ENCODE measurements around the gene EIF4B.
A peak's percentile ranks its signal among the peaks of the same experiment; 100 is the strongest.

The EIF4B gene

DNA sequence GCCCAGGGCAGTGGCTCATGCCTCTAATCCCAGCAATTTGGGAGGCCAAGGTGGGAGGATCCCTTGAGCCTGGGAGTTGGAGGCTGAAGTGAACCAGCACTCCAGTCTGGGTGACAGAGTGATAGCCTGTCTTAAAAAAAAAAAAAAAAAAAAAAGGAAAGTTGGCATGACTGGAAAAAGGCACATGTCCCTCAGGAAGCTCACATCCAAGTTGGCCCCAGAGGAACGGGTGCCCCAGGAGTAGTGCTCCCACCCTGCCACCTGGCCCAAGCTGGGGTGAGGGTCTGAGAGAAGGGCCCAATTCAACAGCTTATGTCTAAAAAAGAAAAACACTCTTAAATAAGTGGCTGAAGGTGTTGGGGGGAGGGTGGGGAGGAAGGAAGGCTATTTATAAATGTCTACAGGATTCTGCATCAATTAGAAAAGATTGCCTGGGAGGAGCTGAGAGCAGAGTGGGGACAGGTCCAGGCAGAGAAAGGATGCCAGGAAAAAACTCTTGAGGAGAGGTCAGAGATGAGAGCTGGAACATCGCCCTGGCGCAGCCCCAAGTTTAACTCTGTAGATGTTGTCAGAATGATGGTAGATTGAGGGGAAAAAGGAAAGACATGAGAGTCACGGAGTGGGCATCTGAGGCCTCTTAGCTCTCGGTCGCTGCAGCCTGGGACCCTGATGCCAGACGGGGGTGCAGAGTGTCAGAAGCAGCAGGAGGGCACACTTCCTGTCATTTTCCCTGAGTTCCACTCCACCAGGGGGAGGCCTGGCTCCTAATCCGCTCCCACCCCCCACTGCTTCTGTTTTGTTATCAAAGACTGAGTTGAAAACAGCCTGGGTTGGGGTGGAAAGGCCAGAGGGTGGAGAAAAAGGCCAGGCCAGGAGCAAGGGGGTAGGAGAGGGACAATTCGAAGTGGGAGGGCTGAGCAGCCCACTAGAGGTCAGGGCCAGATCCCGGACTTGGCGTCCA lies 65.6 kb downstream of the EIF4B start:
- DNase-seq, result no peak

DNA sequence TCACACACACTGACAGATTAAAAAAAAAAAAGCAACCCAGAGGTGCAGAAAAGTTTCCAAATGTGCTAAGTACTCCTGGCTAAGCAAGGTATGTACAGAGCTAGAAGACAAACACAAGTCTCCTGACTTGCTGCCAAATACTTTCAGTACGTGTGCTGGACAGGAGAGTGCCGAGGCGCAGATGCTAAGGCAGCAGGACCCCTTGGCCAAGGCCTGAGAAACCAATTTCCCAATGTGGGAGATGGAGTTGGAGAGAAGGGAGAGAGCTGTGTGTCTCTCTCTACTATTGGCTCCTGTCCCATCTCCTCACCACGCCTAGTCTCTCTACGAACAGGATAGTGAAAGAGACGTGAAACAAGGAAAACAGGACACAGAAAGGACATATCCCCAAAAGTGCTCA lies 67.6 kb downstream of the EIF4B start:
- DNase-seq, result no peak

DNA sequence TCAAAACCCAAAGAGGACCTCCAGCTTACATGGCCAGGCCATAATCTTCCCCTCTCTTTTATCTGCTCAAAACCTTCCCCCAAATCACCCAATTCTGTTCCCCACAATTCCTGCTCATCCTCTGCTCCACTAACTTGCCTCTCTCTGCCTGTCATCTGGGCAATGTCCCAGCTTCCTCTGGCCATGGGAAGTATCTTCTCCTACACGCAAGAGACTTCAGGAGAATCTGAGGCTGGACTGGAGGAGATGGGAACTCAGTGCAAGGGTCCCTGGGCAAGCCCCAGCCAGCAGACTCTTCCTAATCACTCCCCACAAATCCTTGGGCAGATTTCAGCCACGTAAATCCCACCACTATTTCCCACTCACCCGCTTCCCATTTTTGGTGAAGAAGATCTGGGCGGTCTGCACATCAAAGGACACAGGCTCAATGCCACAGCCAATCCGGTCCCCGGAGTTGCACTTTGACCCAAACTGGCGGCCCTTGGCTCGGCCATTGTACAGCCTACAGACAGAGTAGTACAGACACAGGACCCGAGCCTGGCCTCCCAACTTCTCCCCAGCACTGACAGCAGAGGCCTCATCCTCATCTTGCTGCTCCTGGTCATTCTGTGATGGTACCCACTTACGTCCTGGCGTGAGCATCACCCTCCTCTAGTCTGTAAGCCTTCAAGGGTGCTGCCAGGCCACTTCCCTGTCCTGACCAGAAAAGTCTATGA lies 68.2 kb downstream of the EIF4B start:
- DNase-seq, result no peak

DNA sequence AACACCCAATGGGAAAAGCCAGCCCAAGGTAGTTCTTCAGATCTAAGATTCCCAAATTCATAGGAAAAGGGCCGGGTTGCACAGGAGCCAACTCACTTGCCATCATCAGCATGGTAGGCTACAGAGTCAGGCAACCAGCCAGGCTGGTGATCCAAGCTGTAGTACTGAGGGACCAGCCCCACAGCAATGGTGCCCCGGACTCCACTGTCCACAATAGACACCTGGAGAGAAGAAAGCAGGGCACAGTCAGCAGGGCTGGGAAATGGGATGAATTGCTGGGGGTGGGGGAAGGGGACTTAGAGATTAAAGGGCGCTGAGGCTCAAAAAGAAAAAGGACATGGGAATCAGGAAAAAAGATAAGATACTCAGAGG lies 68.7 kb downstream of the EIF4B start:
- DNase-seq, result no peak

DNA sequence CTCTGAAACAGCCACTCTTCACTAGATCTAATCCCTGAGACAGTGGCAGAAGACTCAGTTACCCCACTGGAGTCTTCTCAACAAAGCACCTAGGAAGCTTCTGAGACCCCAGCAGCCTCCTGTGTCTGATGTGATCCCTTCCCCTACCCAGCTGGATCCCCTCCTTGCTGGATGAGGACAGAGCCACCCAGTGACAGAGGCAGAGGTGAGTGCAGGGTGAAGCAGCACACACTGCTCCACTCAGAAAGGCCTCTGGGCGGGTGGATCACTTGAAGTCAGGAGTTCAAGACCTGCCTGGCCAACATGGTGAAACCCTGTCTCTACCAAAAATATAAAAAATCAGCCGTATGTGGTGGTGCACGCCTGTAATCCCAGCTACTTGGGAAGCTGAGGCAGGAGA lies 70.2 kb downstream of the EIF4B start:
- DNase-seq, result no peak

DNA sequence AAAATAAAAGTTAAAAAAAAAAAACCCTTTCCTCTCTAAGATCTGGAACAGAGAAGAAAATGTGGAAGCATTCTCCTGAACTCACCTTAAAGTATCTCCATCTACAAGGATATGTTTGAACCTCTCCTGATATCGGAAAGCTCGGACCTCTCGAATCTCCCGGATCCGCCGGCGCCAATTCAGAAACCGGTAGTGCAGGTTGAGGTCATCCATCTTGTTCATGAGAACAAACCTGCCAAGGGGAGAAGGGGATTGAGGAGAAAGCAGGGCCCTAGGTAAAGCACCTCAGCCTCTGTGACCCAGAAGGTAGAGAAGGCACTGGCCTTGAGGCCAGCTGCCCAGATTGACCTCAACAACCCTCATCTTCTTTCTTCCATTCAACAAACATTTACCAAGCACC lies 70.8 kb downstream of the EIF4B start:
- no peak for DNase-seq

DNA sequence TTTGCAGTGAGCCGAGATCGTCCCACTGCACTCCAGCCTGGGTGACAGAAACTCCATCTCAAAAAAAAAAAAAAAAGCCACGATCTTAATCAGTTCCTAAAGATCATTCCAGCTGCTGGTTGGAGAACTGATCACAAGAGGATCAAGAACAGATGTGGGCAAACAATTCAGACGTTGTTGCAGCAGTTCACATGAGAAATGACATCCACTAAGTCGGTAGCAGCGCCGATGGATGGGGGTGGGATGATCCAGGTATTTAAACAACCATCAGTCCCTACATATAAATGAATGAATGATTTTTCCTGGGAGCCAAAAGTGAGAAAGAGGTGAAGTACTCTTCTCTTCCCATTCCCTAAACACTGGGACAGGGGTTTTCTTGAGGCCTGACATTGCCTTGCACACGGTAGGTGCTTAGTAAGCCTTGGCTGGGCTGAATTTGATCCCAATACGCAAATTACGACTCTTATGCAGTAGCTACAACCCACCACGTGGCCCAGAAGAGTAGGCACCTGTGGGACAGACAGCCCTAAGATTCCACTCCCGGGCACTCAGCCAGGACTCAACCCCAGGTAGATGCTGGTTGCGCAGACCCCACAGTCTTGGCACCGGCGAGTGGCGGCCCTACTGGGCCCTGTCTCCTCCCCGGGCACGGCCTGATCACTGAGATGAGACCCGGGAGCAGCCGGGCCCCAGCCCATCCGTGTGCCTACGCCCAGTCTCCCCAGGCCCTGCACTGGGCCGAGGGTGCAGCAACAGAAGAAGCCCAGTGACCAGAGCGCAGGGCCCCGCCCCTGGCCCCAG lies 72.4 kb downstream of the EIF4B start:
- DNase-seq, result peak; percentile 61

DNA sequence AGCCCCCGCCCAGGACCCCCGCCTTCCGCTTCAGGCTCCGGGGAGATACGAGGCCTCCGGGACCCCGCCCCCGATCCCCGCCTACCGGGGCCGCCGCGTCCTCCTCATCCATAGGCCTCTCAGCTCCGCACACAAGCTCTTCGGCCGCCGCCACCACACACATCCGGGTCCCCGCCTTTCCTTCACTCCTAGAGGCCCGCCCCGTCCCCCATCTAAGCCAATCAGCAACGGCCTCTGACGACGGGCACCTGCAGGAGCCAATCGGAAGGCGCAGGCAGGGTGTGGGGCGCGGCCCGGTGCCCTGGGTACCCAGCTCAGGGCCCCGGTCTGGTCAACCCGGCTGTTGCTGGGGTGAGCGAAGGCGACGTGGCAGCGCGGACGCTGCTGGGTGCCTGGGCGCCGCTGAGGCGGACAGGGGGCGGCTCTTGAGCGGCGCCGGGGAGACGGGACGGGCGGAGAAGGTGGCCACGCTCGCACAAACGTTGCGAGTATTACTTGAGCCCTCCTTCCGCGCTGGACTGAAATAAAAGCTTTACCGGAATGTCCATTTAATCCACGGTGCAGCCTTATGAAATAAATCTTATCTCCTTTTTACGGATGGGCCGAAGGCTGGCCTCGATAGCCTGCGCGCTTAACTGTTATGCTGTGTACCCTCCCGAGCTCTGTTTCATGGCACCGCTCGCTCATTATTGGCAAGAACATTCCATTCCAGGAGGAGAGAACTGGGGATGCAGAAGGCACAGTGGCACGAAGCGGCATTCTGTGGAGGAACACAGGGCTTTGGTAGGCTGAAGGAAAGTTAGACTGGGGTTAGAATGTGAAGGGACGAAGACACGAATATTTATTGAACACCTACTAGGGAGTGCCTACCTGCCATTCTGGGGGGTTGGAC lies 73.2 kb downstream of the EIF4B start, which contains the start of gene SPRYD3:
Gene SPRYD3, minus strand, starts transcription at position 165 of the 892 bp plus-strand sequence. Its CDS starts 57 bp downstream, at position 108.
- peak; percentile 97 for DNase-seq

DNA sequence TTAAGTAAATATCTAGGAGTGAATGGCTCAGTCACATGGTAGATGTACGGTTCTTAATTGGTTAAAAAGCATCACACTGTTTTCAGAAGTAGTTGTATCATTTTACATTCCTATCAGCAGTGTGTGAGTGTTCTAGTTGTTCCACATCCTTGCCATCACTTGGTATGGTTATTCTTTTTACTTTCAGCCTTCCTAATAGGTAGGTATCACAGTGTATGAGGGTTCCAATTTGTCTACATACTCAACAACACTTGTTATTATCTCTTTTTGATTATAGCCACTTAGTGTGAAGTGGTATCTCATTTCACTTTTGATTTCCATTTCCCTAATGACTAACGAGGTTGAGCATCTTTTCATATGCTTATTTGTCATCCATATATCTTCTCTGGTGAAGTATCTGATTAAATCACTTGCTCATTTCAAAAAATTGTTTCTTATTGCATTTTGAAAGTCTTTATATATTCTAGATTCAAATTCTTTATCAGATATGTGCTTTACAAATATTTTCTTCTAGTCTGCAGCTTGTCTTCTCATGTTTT lies 76.5 kb downstream of the EIF4B start:
- no peak for DNase-seq

DNA sequence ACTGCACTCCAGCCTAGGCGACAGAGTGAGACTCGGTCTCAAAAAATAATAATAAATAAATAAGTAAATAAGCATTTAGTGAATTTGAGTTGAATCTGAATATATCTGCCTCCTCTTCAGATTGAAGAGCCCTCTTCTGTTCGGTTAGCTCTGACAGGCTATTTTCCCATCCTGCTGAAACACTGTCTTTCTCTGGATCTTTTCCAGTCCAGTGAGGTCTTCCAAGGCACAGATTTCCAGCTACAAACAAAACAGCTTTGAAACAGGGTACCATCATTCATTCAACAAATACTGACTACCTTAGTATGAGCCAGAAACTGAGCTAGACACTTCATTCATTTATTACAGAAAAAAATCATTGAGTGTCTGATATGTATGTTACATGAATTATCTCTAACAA lies 80.1 kb downstream of the EIF4B start:
- DNase-seq, result no peak

DNA sequence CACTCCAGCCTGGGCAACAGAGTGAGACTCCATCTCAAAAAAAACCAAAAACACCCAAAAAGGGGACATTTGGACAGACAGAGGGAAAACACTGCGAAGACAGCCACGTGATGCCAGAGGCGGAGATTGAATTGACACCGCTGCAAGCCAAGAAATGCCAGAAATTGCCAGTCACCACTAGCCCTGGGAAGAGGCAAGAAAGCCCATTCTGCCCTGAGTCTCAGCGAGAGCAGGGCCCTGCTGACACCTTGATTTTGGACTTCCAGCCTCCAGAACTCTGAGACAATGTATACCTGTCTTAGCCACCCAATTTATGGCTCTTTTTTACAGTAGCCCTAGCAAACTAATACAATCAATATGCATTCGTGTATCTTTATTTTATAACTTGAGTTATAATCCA lies 83.8 kb downstream of the EIF4B start:
- DNase-seq, result no peak

DNA sequence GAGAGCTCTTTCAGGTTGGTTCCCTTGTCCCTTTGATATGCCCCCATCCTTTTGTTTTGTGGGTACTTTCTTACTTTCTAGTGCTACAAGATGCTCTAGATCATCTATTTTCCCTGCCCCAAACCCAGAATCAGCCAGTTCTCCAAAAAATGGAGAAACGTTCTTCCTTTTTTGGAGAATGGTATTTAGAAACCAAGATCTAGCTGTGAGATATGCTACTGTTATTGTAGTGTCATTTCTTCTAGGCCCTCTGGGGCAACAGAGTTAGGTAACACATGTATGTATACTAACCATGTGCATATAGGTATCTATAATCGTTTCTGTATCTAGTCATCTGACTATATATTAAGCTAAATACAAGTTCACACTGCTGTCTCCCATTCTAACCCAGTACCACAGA lies 84.3 kb downstream of the EIF4B start:
- DNase-seq, result no peak

DNA sequence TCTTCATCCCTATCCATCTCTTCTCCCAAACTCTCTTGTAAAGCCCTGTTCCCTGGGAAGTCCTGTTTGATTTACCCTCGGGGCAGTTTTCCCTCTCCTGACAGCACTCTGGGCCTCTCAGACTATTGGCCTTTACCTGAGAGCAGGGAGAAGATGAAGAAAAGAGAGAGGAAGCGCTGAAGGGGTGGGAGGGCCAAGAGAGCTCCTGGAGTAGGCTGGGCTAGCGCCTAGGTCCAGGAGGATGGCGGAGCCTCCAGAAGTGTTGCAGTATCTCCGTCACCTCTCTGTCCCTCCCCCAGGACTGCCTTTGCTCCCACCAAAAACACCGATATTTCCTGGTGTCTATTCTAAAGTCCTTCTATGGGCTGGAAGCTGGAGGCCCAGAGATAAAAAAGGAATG lies 85.5 kb downstream of the EIF4B start:
- no peak for DNase-seq
